ENCODE results near the gene ABCA12.

DNA sequence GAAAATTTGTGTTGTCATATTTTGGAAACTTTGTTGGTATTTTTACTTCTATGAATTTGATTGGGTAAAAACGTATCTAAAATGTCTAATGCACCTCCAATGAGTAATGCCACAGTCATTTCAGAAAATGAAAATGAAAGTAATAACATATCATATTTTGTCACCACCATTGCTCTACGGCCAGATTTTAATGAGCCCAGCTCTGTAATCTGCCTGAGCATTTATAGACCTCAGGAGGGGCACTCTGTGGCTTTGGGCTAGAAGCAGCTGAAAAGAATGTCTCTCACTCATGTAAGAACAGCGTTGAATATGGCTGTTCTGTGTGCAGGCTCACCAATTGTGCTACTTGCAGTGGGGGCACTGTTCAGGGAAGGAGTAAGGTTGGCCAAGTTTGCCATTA, 32.7 kb upstream of the ABCA12 start:
- TF ChIP-seq RFX5 (IDR thresholded peaks at IDR 0.05; ENCODE audit: low read depth, low read length) (no peak), RAD21 (IDR thresholded peaks at IDR 0.05; ENCODE audit: insufficient read depth, low read depth, low read length) (no peak), USF2 (IDR thresholded peaks at IDR 0.05; ENCODE audit: borderline replicate concordance, low read depth, low read length) (no peak), HCFC1 (IDR thresholded peaks at IDR 0.05; ENCODE audit: low read length) (no peak), CTCF (IDR thresholded peaks at IDR 0.05 in 2 of 3, conservative IDR thresholded peaks at IDR 0.05 in 1 of 3; ENCODE audit: control insufficient read depth in 2 of 3, extremely low read depth in 1 of 3, insufficient read depth in 1 of 3, low read depth in 3 of 3, low read length in 3 of 3) (no peak), E2F8 (IDR thresholded peaks at IDR 0.05; ENCODE audit: low read depth, partially characterized antibody) (no peak), ZNF384 (IDR thresholded peaks at IDR 0.05; ENCODE audit: borderline replicate concordance, low read depth, low read length) (no peak), NR2C2 (IDR thresholded peaks at IDR 0.05; ENCODE audit: borderline replicate concordance, control insufficient read depth, insufficient read length, low read depth) (no peak), POLR2AphosphoS5 (IDR thresholded peaks at IDR 0.05; ENCODE audit: low read length) (no peak), POLR2A (IDR thresholded peaks at IDR 0.05; ENCODE audit: low read depth, low read length) (no peak), ZNF217 (IDR thresholded peaks at IDR 0.05) (no peak), CEBPB (IDR thresholded peaks at IDR 0.05; ENCODE audit: borderline replicate concordance in 1 of 2, low read depth in 2 of 2, low read length in 2 of 2) (no peak), SMC3 (IDR thresholded peaks at IDR 0.05; ENCODE audit: borderline replicate concordance, low read length) (no peak)
- TF ChIP-seq, protein P1, sequence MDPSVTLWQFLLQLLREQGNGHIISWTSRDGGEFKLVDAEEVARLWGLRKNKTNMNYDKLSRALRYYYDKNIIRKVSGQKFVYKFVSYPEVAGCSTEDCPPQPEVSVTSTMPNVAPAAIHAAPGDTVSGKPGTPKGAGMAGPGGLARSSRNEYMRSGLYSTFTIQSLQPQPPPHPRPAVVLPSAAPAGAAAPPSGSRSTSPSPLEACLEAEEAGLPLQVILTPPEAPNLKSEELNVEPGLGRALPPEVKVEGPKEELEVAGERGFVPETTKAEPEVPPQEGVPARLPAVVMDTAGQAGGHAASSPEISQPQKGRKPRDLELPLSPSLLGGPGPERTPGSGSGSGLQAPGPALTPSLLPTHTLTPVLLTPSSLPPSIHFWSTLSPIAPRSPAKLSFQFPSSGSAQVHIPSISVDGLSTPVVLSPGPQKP (IDR thresholded peaks at IDR 0.05; ENCODE audit: low read depth, low read length), result no peak
